ENCODE results near the gene COPS8.

Gene COPS8

DNA sequence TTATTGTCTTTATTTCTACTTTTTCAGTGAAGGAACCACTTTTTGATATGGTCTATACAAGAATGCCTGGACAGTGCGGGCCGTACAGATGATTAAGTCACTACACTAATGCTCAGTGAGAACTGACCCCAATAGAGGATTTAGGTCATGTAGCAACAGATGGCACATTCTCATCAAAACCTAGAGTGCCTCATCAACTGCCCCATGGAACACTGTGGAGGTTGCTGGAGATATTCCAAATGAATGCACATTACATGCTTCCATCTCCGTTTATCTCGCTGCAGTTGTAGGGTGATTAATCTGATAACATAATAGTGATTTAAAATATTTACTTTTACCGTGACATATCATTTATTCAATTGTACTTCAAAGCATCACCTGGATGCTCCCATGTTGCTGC, 41.8 kb upstream of the COPS8 start:
- CTCF ChIA-PET, result no interaction called here
- POLR2A ChIA-PET, result no interaction called here

DNA sequence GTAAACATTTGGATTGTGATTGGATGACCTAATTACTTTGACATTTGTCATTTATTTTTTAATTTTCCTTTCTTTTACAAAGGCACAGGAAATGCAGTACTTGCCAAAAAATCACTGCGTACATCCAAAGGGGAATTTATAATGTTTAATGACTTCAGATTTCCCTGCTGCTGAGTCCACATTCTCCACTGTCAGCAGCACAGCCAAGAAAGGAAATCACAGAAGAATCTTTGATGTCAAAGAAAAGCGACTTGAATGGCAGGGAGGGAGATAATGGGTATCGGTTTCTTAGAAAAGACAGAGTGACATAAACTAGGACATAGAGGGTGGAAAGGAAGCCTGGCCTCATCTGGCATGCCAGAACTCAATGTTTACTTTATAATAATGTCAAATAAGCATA, 41.4 kb upstream of the COPS8 start:
- H3K9me3 ChIP-seq (ENCODE audit: control insufficient read depth, insufficient read depth, low read depth, low read length), result no peaks in the 10 kb centered on the region
- H3K4me1 ChIP-seq (ENCODE audit: control insufficient read depth, insufficient read depth, low read length), result no peaks in the 10 kb centered on the region
- no peak overlapping the region for H3K27ac ChIP-seq (ENCODE audit: extremely low read depth, low read depth, low read length)
- ChIA-PET POLR2A (no interaction called here), CTCF (no interaction called here)
- H3K36me3 ChIP-seq (ENCODE audit: control insufficient read depth in 2 of 2, insufficient read depth in 1 of 2, low read length in 2 of 2), result no peaks in the 10 kb centered on the region
- no peak overlapping the region for H3K4me3 ChIP-seq (ENCODE audit: low read depth, low read length)
- TF ChIP-seq ZNF510 (tag by site-specific recombination; IDR thresholded peaks at IDR 0.05; ENCODE audit: insufficient replicate concordance), result no peak
- TF ChIP-seq, protein P1, sequence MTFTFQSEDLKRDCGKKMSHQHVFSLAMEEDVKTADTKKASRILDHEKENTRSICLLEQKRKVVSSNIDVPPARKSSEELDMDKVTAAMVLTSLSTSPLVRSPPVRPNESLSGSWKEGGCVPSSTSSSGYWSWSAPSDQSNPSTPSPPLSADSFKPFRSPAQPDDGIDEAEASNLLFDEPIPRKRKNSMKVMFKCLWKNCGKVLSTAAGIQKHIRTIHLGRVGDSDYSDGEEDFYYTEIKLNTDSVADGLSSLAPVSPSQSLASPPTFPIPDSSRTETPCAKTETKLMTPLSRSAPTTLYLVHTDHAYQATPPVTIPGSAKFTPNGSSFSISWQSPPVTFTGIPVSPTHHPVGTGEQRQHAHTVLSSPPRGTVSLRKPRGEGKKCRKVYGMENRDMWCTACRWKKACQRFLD (tag by site-specific recombination; IDR thresholded peaks at IDR 0.05), result no peak
- no peak for TF ChIP-seq ZNF658 (tag by site-specific recombination; IDR thresholded peaks at IDR 0.05)
- no peak for TF ChIP-seq ZNF112 (tag by site-specific recombination; IDR thresholded peaks at IDR 0.05)
- no peak for TF ChIP-seq EGR2 (tag by site-specific recombination; IDR thresholded peaks at IDR 0.05; ENCODE audit: low read depth)
- TF ChIP-seq ZNF157 (tag by site-specific recombination; IDR thresholded peaks at IDR 0.05), result no peak
- no peak for TF ChIP-seq ZNF621 (tag by site-specific recombination; IDR thresholded peaks at IDR 0.05)
- no peak for TF ChIP-seq ZNF747 (tag by site-specific recombination; IDR thresholded peaks at IDR 0.05)

More for the DNA sequence above, 41.8 kb upstream of the COPS8 start:
- Histone ChIP-seq H3K4me3 (ENCODE audit: low read depth, low read length) (no peak overlapping the region), H3K9me3 (ENCODE audit: control insufficient read depth, insufficient read depth, low read depth, low read length) (no peaks in the 10 kb centered on the region), H3K36me3 (ENCODE audit: control insufficient read depth in 2 of 2, insufficient read depth in 1 of 2, low read length in 2 of 2) (no peaks in the 10 kb centered on the region), H3K4me1 (ENCODE audit: control insufficient read depth, insufficient read depth, low read length) (no peaks in the 10 kb centered on the region), H3K27ac (ENCODE audit: extremely low read depth, low read depth, low read length) (no peak overlapping the region)
- no peak for TF ChIP-seq ZNF23 (tag by site-specific recombination; IDR thresholded peaks at IDR 0.05; ENCODE audit: borderline replicate concordance)
- no peak for TF ChIP-seq ZNF76 (tag by site-specific recombination; IDR thresholded peaks at IDR 0.05; ENCODE audit: borderline replicate concordance, low read depth)
- no peak for TF ChIP-seq ZNF10 (tag by site-specific recombination; IDR thresholded peaks at IDR 0.05)
- TF ChIP-seq, protein P2, sequence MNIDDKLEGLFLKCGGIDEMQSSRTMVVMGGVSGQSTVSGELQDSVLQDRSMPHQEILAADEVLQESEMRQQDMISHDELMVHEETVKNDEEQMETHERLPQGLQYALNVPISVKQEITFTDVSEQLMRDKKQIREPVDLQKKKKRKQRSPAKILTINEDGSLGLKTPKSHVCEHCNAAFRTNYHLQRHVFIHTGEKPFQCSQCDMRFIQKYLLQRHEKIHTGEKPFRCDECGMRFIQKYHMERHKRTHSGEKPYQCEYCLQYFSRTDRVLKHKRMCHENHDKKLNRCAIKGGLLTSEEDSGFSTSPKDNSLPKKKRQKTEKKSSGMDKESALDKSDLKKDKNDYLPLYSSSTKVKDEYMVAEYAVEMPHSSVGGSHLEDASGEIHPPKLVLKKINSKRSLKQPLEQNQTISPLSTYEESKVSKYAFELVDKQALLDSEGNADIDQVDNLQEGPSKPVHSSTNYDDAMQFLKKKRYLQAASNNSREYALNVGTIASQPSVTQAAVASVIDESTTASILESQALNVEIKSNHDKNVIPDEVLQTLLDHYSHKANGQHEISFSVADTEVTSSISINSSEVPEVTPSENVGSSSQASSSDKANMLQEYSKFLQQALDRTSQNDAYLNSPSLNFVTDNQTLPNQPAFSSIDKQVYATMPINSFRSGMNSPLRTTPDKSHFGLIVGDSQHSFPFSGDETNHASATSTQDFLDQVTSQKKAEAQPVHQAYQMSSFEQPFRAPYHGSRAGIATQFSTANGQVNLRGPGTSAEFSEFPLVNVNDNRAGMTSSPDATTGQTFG (tag by site-specific recombination; IDR thresholded peaks at IDR 0.05; ENCODE audit: borderline replicate concordance), result no peak
- no peak for TF ChIP-seq ZNF610 (tag by site-specific recombination; IDR thresholded peaks at IDR 0.05; ENCODE audit: borderline replicate concordance)
- TF ChIP-seq, protein P3, sequence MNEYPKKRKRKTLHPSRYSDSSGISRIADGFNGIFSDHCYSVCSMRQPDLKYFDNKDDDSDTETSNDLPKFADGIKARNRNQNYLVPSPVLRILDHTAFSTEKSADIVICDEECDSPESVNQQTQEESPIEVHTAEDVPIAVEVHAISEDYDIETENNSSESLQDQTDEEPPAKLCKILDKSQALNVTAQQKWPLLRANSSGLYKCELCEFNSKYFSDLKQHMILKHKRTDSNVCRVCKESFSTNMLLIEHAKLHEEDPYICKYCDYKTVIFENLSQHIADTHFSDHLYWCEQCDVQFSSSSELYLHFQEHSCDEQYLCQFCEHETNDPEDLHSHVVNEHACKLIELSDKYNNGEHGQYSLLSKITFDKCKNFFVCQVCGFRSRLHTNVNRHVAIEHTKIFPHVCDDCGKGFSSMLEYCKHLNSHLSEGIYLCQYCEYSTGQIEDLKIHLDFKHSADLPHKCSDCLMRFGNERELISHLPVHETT (tag by site-specific recombination; IDR thresholded peaks at IDR 0.05), result no peak
- TF ChIP-seq, protein P4, sequence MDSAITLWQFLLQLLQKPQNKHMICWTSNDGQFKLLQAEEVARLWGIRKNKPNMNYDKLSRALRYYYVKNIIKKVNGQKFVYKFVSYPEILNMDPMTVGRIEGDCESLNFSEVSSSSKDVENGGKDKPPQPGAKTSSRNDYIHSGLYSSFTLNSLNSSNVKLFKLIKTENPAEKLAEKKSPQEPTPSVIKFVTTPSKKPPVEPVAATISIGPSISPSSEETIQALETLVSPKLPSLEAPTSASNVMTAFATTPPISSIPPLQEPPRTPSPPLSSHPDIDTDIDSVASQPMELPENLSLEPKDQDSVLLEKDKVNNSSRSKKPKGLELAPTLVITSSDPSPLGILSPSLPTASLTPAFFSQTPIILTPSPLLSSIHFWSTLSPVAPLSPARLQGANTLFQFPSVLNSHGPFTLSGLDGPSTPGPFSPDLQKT (IDR thresholded peaks at IDR 0.05; ENCODE audit: borderline replicate concordance, low read depth, low read length), result no peak
- TF ChIP-seq ZNF521 (tag by site-specific recombination; IDR thresholded peaks at IDR 0.05), result no peak
- TF ChIP-seq GLIS2 (tag by site-specific recombination; IDR thresholded peaks at IDR 0.05), result no peak
- no peak for TF ChIP-seq ZNF600 (tag by site-specific recombination; IDR thresholded peaks at IDR 0.05)
- no peak for TF ChIP-seq ZNF366 (tag by site-specific recombination; conservative IDR thresholded peaks at IDR 0.05)
